ENCODE data around the gene TFCP2L1.

Gene TFCP2L1

GRCh38 chr2:121172456-121172855 is 112.5 kb downstream of the TFCP2L1 start:
- no peak for DNase-seq (ENCODE audit: low spot score)

- no peak for DNase-seq (ENCODE audit: low spot score)
Observed at GRCh38 chr2:121171625-121172119, 113.3 kb downstream of the TFCP2L1 start.

DNA sequence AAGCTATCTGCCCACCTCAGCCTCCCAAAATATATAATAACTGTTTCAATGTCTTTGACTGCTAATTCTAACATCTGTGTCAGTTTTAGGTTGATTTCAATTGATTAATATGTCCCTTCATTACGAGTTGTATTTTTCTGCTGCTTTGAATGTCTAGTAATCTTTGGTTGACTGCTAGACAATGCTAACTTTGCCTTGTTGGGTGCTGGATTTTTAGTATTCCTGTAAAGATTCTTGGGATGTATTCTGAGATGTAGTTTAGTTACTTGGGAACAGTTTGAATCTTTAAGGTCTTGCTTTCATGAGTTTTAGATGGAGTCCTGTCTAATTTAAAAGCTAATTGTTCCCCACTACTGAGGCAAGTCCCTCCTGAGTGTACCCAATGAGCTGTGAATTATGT is 114.4 kb downstream of the TFCP2L1 start:
- DNase-seq (ENCODE audit: low spot score), result no peak

- DNase-seq (ENCODE audit: low spot score), result no peak
Observed at GRCh38 chr2:121167411-121167810, 117.6 kb downstream of the TFCP2L1 start.
